ENCODE results near the gene NOX5.

GRCh38 chr15:69026355-69026754, 11.9 kb downstream of the NOX5 start:
- TF ChIP-seq, protein P1, sequence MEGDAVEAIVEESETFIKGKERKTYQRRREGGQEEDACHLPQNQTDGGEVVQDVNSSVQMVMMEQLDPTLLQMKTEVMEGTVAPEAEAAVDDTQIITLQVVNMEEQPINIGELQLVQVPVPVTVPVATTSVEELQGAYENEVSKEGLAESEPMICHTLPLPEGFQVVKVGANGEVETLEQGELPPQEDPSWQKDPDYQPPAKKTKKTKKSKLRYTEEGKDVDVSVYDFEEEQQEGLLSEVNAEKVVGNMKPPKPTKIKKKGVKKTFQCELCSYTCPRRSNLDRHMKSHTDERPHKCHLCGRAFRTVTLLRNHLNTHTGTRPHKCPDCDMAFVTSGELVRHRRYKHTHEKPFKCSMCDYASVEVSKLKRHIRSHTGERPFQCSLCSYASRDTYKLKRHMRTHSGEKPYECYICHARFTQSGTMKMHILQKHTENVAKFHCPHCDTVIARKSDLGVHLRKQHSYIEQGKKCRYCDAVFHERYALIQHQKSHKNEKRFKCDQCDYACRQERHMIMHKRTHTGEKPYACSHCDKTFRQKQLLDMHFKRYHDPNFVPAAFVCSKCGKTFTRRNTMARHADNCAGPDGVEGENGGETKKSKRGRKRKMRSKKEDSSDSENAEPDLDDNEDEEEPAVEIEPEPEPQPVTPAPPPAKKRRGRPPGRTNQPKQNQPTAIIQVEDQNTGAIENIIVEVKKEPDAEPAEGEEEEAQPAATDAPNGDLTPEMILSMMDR (IDR thresholded peaks at IDR 0.05; ENCODE audit: insufficient read depth, low read depth, low read length), result no peak
- no peak for TF ChIP-seq EZH2 (IDR thresholded peaks at IDR 0.05; ENCODE audit: insufficient read depth, low read length)
